ENCODE measurements around the gene DTX1.

Gene DTX1

DNA sequence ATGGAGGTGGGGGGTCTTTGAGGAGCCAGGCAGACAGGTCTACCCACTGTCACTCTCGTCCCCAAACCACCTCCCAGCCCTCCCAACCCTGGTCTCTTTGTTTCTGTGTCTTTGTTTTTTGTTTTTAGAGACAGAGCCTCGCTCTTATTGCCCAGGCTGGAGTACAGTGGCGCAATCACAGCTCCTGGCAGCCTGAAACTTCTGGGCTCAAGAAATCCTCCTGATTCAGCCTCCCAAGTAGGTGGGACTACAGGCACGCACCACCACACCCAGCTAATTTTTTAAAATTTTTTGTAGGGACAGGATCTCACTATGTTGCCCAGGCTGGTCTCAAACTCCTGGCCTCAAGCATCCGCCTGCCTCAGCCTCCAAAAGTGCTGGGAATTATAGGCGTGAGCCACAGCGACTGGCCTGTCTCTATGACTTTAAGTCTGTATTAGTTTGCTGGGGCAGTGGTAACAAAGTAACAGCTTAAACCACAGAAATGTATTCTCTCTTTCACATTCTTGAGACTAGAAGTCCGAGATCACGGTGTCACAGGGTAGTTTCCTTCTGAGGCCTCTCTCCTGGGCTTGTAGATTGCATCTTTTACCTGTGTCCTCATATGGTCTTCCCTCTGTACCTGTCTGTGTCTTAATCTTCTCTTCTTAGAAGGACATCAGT is 26.1 kb downstream of the DTX1 start:
- TF ChIP-seq, protein P1, sequence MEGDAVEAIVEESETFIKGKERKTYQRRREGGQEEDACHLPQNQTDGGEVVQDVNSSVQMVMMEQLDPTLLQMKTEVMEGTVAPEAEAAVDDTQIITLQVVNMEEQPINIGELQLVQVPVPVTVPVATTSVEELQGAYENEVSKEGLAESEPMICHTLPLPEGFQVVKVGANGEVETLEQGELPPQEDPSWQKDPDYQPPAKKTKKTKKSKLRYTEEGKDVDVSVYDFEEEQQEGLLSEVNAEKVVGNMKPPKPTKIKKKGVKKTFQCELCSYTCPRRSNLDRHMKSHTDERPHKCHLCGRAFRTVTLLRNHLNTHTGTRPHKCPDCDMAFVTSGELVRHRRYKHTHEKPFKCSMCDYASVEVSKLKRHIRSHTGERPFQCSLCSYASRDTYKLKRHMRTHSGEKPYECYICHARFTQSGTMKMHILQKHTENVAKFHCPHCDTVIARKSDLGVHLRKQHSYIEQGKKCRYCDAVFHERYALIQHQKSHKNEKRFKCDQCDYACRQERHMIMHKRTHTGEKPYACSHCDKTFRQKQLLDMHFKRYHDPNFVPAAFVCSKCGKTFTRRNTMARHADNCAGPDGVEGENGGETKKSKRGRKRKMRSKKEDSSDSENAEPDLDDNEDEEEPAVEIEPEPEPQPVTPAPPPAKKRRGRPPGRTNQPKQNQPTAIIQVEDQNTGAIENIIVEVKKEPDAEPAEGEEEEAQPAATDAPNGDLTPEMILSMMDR (IDR thresholded peaks at IDR 0.05), result no peak
- Histone ChIP-seq H3K9ac (no peak overlapping the region), H3K9me3 (ENCODE audit: control insufficient read depth, low read length) (no peaks in the 10 kb centered on the region), H3K4me2 (ENCODE audit: low read length) (no peak overlapping the region), H3K4me3 (ENCODE audit: low read depth, low read length) (no peak overlapping the region), H3K4me1 (no peaks in the 10 kb centered on the region), H3K36me3 (ENCODE audit: control insufficient read depth, insufficient read depth, low read length) (no peaks in the 10 kb centered on the region), H3K27ac (no peak overlapping the region), H2AFZ (no peak overlapping the region), H3K79me2 (no peaks in the 10 kb centered on the region), H3K27me3 (ENCODE audit: control insufficient read depth, insufficient read depth, low read length) (no peaks in the 10 kb centered on the region)

- Histone ChIP-seq H3K27ac (no peak overlapping the region), H2AFZ (no peak overlapping the region), H3K36me3 (ENCODE audit: control insufficient read depth, insufficient read depth, low read length) (no peaks in the 10 kb centered on the region), H3K4me2 (ENCODE audit: low read length) (no peak overlapping the region), H3K4me3 (ENCODE audit: low read depth, low read length) (no peak overlapping the region), H3K4me1 (no peaks in the 10 kb centered on the region), H3K9ac (no peak overlapping the region), H3K9me3 (ENCODE audit: control insufficient read depth, low read length) (no peaks in the 10 kb centered on the region), H3K27me3 (ENCODE audit: control insufficient read depth, insufficient read depth, low read length) (no peaks in the 10 kb centered on the region), H3K79me2 (no peaks in the 10 kb centered on the region)
- TF ChIP-seq, protein P1 (IDR thresholded peaks at IDR 0.05), result no peak
Observed at GRCh38 chr12:113083863-113084435, 27.4 kb downstream of the DTX1 start.

DNA sequence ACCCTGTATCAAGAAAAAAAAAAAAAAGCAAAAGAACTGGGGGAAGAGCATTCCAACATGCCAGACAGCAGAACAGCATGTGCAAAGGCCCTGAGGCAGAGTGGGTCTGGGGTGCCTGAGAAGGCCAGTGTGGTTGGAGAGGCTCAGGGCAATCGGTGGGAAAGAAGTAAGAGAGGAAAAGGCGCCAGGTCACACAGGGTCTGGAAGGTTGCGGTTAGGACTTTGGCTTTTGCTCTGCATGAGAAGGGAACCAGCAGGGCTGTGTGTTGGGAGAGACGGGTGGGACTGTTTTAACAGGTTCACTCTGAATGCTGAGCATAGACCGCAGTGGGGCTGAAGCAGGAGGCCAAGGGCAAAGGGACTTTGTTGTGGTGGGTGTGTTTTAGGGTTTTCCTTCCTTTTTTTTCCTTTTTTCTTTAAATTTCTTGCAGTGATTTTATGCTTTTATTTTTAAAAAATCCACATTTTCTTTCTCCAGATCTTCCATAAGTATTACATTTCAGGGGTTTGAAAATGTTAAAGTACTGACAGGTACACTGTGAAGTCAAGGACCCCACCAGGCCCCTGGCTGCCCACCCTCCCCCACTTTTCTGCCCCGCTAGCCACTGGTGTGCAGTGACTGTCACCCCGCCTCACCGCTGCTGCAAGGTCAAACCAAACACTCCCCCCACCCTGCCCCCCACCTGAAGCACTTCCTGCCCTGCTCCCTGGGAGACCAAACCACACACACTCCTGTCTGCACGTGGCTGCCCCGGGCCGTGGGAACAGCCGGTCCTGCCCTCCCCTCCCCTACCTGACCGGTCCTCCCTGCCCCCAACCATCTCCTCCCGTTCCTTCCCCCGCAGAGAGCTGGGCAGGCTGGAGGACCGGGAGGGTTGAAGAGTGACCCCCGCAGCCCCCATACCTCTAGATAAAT is 30.0 kb downstream of the DTX1 start:
- TF ChIP-seq, protein P1 (IDR thresholded peaks at IDR 0.05), result no peak
- H3K79me2 ChIP-seq, result no peaks in the 10 kb centered on the region
- H3K27me3 ChIP-seq (ENCODE audit: control insufficient read depth, insufficient read depth, low read length), result no peaks in the 10 kb centered on the region
- no peaks in the 10 kb centered on the region for H3K36me3 ChIP-seq (ENCODE audit: control insufficient read depth, insufficient read depth, low read length)
- H3K4me2 ChIP-seq (ENCODE audit: low read length), result no peak overlapping the region
- no peak overlapping the region for H3K9ac ChIP-seq
- no peak overlapping the region for H3K27ac ChIP-seq
- H3K4me3 ChIP-seq (ENCODE audit: low read depth, low read length), result no peak overlapping the region
- H3K4me1 ChIP-seq, result no peaks in the 10 kb centered on the region
- no peak overlapping the region for H2AFZ ChIP-seq
- H3K9me3 ChIP-seq (ENCODE audit: control insufficient read depth, low read length), result no peaks in the 10 kb centered on the region

DNA sequence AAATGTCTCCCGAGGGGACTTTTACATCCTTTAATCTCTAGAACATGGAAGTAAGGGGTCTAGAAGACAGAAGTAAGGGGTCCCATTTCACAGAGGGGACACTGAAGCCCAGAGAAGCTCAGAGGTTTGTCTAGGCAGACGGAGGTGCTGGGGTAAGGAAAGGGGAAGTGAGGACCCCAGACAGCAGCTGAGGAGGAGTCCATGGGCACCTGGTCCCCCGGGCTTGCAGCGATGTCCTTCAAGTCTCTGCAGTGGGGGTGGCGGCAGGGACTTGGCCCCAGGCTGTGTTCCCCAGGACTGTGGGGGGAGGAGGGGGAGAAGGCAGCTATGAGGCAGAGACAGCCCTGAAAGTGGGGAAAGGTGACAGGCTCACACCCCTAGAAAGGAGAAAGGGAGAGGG is 30.7 kb downstream of the DTX1 start:
- TF ChIP-seq, protein P1 (IDR thresholded peaks at IDR 0.05), result no peak
- Histone ChIP-seq H3K27me3 (ENCODE audit: control insufficient read depth, insufficient read depth, low read length) (no peaks in the 10 kb centered on the region), H3K79me2 (no peaks in the 10 kb centered on the region), H3K4me1 (no peaks in the 10 kb centered on the region), H3K9me3 (ENCODE audit: control insufficient read depth, low read length) (no peaks in the 10 kb centered on the region), H2AFZ (no peak overlapping the region), H3K27ac (no peak overlapping the region), H3K9ac (no peak overlapping the region), H3K36me3 (ENCODE audit: control insufficient read depth, insufficient read depth, low read length) (no peaks in the 10 kb centered on the region), H3K4me3 (ENCODE audit: low read depth, low read length) (no peak overlapping the region), H3K4me2 (ENCODE audit: low read length) (no peak overlapping the region)
